GM10248 (cell line): ENCODE data around the gene SLC26A4.

Experiments used
- CTCF ChIA-PET: fragments of 300-600 bp; sonication (Branson Sonifier 250); formaldehyde crosslinking; extraction: SDS; loops from one replicate; lab custom pipeline; 2021; ENCODE audit warnings: antibody characterized with exemption; lab: Yijun Ruan, JAX
- POLR2A ChIA-PET: fragments of 350-650 bp; sonication (Branson Sonifier 250); formaldehyde crosslinking; extraction: SDS; loops from one replicate; lab custom pipeline; 2020; ENCODE audit warnings: antibody characterized with exemption; lab: Yijun Ruan, JAX
- DNase-seq: peaks from one replicate; pipeline ENCODE4 v3.0.0; 2012; ENCODE audit errors: extremely low spot score
- CTCF ChIP-seq: IDR thresholded peaks from 2 replicates; pipeline ENCODE4 v1.5.1; 2012; ENCODE audit warnings: mild to moderate bottlenecking, low read depth; ENCODE audit errors: extremely low read depth, missing control alignments, control extremely low read depth

The SLC26A4 gene

GRCh38 chr7:107622894-107623293 is 37.7 kb upstream of the SLC26A4 start:
- TF ChIP-seq CTCF = no peak
- ChIA-PET CTCF (interaction anchor here (1.1 to 1.6 kb wide), 2 partner anchors 12 to 31 kb away, joined by 3 read pairs; no protein-coding TSS in a partner anchor), POLR2A (no interaction called here)
- DNase-seq = no peak

- ChIA-PET POLR2A (no interaction called here), CTCF (no interaction called here)
- TF ChIP-seq CTCF = no peak
- no peak for DNase-seq
Observed at GRCh38 chr7:107627002-107627401, 33.6 kb upstream of the SLC26A4 start.

GRCh38 chr7:107628461-107629064 is 32.1 kb upstream of the SLC26A4 start:
- DNase-seq = no peak
- ChIA-PET CTCF (no interaction called here), POLR2A (no interaction called here)
- no peak for TF ChIP-seq CTCF

GRCh38 chr7:107630342-107630741 is 30.3 kb upstream of the SLC26A4 start:
- POLR2A ChIA-PET = no interaction called here
- no peak for TF ChIP-seq CTCF
- no peak for DNase-seq

GRCh38 chr7:107631588-107632491 is 28.8 kb upstream of the SLC26A4 start:
- DNase-seq = no peak
- TF ChIP-seq CTCF = no peak
- ChIA-PET POLR2A (no interaction called here), CTCF (interaction anchor here (1.5 kb wide), 1 partner anchor 10 kb away, joined by 4 read pairs; no protein-coding TSS in a partner anchor)

More at GRCh38 chr7:107630342-107630741, 30.3 kb upstream of the SLC26A4 start:
- CTCF ChIA-PET = no interaction called here

- TF ChIP-seq CTCF = no peak
- ChIA-PET CTCF (interaction anchor here (1.5 kb wide), 1 partner anchor 9 kb away, joined by 4 read pairs; no protein-coding TSS in a partner anchor), POLR2A (no interaction called here)
- no peak for DNase-seq
Observed at GRCh38 chr7:107632492-107632865, 28.1 kb upstream of the SLC26A4 start.
